Measurements from ENCODE around the gene KDSR.

- TF ChIP-seq HDGF (IDR thresholded peaks at IDR 0.05; ENCODE audit: borderline replicate concordance) (no peak), SP1 (IDR thresholded peaks at IDR 0.05) (no peak), FOXK2 (IDR thresholded peaks at IDR 0.05) (no peak), BHLHE40 (IDR thresholded peaks at IDR 0.05; ENCODE audit: borderline replicate concordance) (no peak), LEF1 (IDR thresholded peaks at IDR 0.05; ENCODE audit: borderline replicate concordance) (no peak), FOXA1 (IDR thresholded peaks at IDR 0.05) (no peak), CTBP1 (IDR thresholded peaks at IDR 0.05; ENCODE audit: borderline replicate concordance) (no peak), FOXM1 (IDR thresholded peaks at IDR 0.05; ENCODE audit: borderline replicate concordance) (no peak), ELF4 (IDR thresholded peaks at IDR 0.05) (no peak)
Measured at GRCh38 chr18:63365876-63366212, 1.2 kb downstream of the KDSR start.

All from HEK293T (cell line).